ENCODE data around the gene CEP97. TPM values are rescaled to one million over a fixed set of nuclear protein-coding genes. Genes with fewer than 3 reads are reported as not detected.

Gene CEP97
- total RNA-seq, 2 experiments from 2014 or later, result 16.1 to 17.1 TPM

GRCh38 chr3:101810022-101810418, 85.6 kb downstream of the CEP97 start:
- Mint-ChIP-seq H3K9me3 (no peaks in the 10 kb centered on the region), H3K4me1 (peaks cover 47% of the 10 kb centered on the region), H3K27me3 (no peaks in the 10 kb centered on the region), H3K4me3 (no peak overlapping the region), H3K36me3 (peaks cover 4% of the 10 kb centered on the region), H3K27ac (no peak overlapping the region)
- no peak for DNase-seq

GRCh38 chr3:101811875-101812274, 87.5 kb downstream of the CEP97 start:
- Mint-ChIP-seq H3K27me3 (no peaks in the 10 kb centered on the region), H3K9me3 (no peaks in the 10 kb centered on the region), H3K4me1 (peaks cover 55% of the 10 kb centered on the region), H3K4me3 (no peak overlapping the region), H3K27ac (peak overlapping the region; percentile 34), H3K36me3 (peaks cover 10% of the 10 kb centered on the region)
- no peak for DNase-seq

GRCh38 chr3:101812895-101813294, 88.5 kb downstream of the CEP97 start:
- no peak for DNase-seq
- no peak overlapping the region for H3K4me3 Mint-ChIP-seq
- no peak overlapping the region for H3K27ac Mint-ChIP-seq
- H3K27me3 Mint-ChIP-seq, result no peaks in the 10 kb centered on the region
- peaks cover 18% of the 10 kb centered on the region for H3K36me3 Mint-ChIP-seq
- peaks cover 59% of the 10 kb centered on the region for H3K4me1 Mint-ChIP-seq
- no peaks in the 10 kb centered on the region for H3K9me3 Mint-ChIP-seq

- no peak overlapping the region for H3K4me3 Mint-ChIP-seq
- no peak for DNase-seq
- no peaks in the 10 kb centered on the region for H3K9me3 Mint-ChIP-seq
- H3K27ac Mint-ChIP-seq, result peak overlapping the region; percentile 4
- peaks cover 25% of the 10 kb centered on the region for H3K36me3 Mint-ChIP-seq
- H3K27me3 Mint-ChIP-seq, result no peaks in the 10 kb centered on the region
- H3K4me1 Mint-ChIP-seq, result peaks cover 60% of the 10 kb centered on the region
Observed at GRCh38 chr3:101813817-101814440, 89.5 kb downstream of the CEP97 start.

- H3K9me3 Mint-ChIP-seq, result no peaks in the 10 kb centered on the region
- no peak overlapping the region for H3K4me3 Mint-ChIP-seq
- no peak for DNase-seq
- peak overlapping the region; percentile 51 for H3K27ac Mint-ChIP-seq
- H3K27me3 Mint-ChIP-seq, result no peaks in the 10 kb centered on the region
- H3K4me1 Mint-ChIP-seq, result peaks cover 57% of the 10 kb centered on the region
- H3K36me3 Mint-ChIP-seq, result peaks cover 29% of the 10 kb centered on the region
Observed at GRCh38 chr3:101814835-101815234, 90.4 kb downstream of the CEP97 start.

- H3K27ac Mint-ChIP-seq, result no peak overlapping the region
- no peaks in the 10 kb centered on the region for H3K9me3 Mint-ChIP-seq
- DNase-seq, result no peak
- no peaks in the 10 kb centered on the region for H3K27me3 Mint-ChIP-seq
- H3K4me3 Mint-ChIP-seq, result no peak overlapping the region
- peaks cover 56% of the 10 kb centered on the region for H3K4me1 Mint-ChIP-seq
- H3K36me3 Mint-ChIP-seq, result peaks cover 39% of the 10 kb centered on the region
Observed at GRCh38 chr3:101816215-101817149, 92.1 kb downstream of the CEP97 start.

- Mint-ChIP-seq H3K27me3 (no peaks in the 10 kb centered on the region), H3K27ac (no peak overlapping the region), H3K36me3 (peaks cover 51% of the 10 kb centered on the region), H3K4me3 (no peak overlapping the region), H3K4me1 (peaks cover 60% of the 10 kb centered on the region), H3K9me3 (peaks cover 1% of the 10 kb centered on the region)
- DNase-seq, result no peak
Observed at GRCh38 chr3:101817992-101818391, 93.6 kb downstream of the CEP97 start.

- peaks cover 55% of the 10 kb centered on the region for H3K36me3 Mint-ChIP-seq
- peaks cover 51% of the 10 kb centered on the region for H3K4me1 Mint-ChIP-seq
- no peak for DNase-seq
- peaks cover 1% of the 10 kb centered on the region for H3K9me3 Mint-ChIP-seq
- no peak overlapping the region for H3K4me3 Mint-ChIP-seq
- no peaks in the 10 kb centered on the region for H3K27me3 Mint-ChIP-seq
- H3K27ac Mint-ChIP-seq, result peak overlapping the region; percentile 65
Observed at GRCh38 chr3:101819649-101820206, 95.3 kb downstream of the CEP97 start.

Other genes starting within 250 kb of the CEP97 start
- gene SENP7, start 211.4 kb upstream of the CEP97 start, total RNA-seq, result 10 to 100 TPM; 10.1 TPM
- 10 to 100 TPM; 78.0 to 85.3 TPM for gene TRMT10C, start 162.7 kb upstream of the CEP97 start, total RNA-seq
- 100 to 1,000 TPM; 181 to 186 TPM for gene PCNP, start 150.4 kb upstream of the CEP97 start, total RNA-seq
- gene ZBTB11, start 47.5 kb upstream of the CEP97 start, total RNA-seq, result 10 to 100 TPM; 23.8 to 24.3 TPM
- 1,000 to 10,000 TPM; 1,777 TPM for gene RPL24, start 37.9 kb upstream of the CEP97 start, total RNA-seq
- 10 to 100 TPM; 19.9 to 22.5 TPM for gene NXPE3, start 54.6 kb downstream of the CEP97 start, total RNA-seq
- gene NFKBIZ, start 124.9 kb downstream of the CEP97 start, total RNA-seq, result 10 to 100 TPM; 57.7 to 58.8 TPM

Measured in activated naive CD8-positive, alpha-beta T cell treated with anti-CD3 and anti-CD28 coated beads for 36 hours (primary cell).